ENCODE measurements around the gene HMCN2. TPM values are rescaled to one million over a fixed set of nuclear protein-coding genes. Genes with fewer than 3 reads are reported as not detected.

Gene HMCN2
- total RNA-seq, 4 donors from 2014 or later: 24.8 to 61.7 (median 36.1) TPM

DNA sequence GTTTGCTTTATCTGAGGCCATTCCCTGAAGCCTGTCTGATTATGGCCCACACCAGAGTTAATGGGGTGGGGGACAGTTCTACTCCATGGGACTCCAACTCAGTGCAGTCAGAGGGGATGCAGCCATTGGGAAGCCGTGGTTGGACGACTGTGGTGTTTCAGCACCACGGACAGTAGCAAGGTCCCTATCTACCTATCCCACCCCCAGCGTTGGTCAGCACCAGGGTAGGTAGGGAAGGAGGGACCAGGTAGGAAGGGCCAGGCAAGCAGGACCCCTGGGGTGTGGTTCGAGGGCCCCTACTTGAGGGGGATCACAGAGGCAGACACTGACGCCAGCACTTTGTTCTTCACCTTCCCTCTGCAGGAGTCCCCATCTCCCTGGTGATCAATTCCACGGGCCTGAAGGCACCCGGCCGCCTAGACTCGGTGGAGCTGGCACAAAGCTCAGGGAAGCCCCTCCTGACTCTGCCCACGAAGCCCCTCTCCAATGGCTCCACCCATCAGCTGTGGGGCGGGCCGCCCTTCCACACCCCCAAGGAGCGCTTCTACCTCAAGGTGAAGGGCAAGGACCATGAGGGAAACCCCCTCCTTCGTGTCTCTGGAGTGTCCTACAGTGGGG is 33.2 kb downstream of the HMCN2 start:
- no peak overlapping the region for H3K4me3 ChIP-seq
- TF ChIP-seq CTCF (IDR thresholded peaks at IDR 0.05) (no peak), POLR2A (IDR thresholded peaks at IDR 0.05) (no peak)
- H3K36me3 ChIP-seq: no peaks in the 10 kb centered on the region
- DNase-seq: peak in 1 of 3 donors; percentile 21
- H3K27me3 ChIP-seq: no peaks in the 10 kb centered on the region
- H3K27ac ChIP-seq: no peak overlapping the region
- peaks cover 0 to 4% (median 0%) of the 10 kb centered on the region in 4 donors for H3K4me1 ChIP-seq
- no peaks in the 10 kb centered on the region for H3K9me3 ChIP-seq

GRCh38 chr9:130299785-130300615 is 34.4 kb downstream of the HMCN2 start:
- H3K27me3 ChIP-seq: no peaks in the 10 kb centered on the region
- no peak overlapping the region for H3K4me3 ChIP-seq
- peaks cover 0 to 4% (median 0%) of the 10 kb centered on the region in 4 donors for H3K4me1 ChIP-seq
- no peak overlapping the region for H3K27ac ChIP-seq
- no peaks in the 10 kb centered on the region for H3K9me3 ChIP-seq
- TF ChIP-seq POLR2A (IDR thresholded peaks at IDR 0.05) (no peak), CTCF (IDR thresholded peaks at IDR 0.05) (no peak)
- no peaks in the 10 kb centered on the region for H3K36me3 ChIP-seq
- no peak for DNase-seq

DNA sequence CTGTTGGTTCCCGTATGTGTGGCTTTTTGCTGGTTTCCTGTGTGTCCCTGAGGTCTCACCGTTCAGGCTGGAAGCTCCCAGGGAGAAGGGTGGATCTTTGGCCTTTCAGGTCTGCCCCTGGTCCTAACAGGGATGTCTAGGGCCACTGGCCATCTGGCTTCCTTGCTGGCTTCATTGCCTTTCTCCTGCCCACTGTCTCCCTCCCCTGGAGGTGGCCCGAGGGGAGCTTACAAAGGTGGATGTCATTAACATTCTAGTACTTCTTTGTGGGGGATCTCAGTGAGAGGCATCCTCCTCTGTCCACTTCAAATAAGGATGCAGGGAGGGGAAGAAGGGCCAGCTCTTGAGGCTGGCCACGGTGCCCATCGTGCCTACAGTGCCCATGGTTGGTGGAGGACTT is 35.2 kb downstream of the HMCN2 start:
- no peak overlapping the region for H3K4me3 ChIP-seq
- H3K36me3 ChIP-seq: no peaks in the 10 kb centered on the region
- H3K27me3 ChIP-seq: no peaks in the 10 kb centered on the region
- DNase-seq: no peak
- peak overlapping the region; percentile 21 to 61 (median 38) for H3K27ac ChIP-seq
- TF ChIP-seq POLR2A (IDR thresholded peaks at IDR 0.05) (no peak), CTCF (IDR thresholded peaks at IDR 0.05) (no peak)
- H3K9me3 ChIP-seq: no peaks in the 10 kb centered on the region
- peaks cover 0 to 4% (median 0%) of the 10 kb centered on the region in 4 donors for H3K4me1 ChIP-seq

DNA sequence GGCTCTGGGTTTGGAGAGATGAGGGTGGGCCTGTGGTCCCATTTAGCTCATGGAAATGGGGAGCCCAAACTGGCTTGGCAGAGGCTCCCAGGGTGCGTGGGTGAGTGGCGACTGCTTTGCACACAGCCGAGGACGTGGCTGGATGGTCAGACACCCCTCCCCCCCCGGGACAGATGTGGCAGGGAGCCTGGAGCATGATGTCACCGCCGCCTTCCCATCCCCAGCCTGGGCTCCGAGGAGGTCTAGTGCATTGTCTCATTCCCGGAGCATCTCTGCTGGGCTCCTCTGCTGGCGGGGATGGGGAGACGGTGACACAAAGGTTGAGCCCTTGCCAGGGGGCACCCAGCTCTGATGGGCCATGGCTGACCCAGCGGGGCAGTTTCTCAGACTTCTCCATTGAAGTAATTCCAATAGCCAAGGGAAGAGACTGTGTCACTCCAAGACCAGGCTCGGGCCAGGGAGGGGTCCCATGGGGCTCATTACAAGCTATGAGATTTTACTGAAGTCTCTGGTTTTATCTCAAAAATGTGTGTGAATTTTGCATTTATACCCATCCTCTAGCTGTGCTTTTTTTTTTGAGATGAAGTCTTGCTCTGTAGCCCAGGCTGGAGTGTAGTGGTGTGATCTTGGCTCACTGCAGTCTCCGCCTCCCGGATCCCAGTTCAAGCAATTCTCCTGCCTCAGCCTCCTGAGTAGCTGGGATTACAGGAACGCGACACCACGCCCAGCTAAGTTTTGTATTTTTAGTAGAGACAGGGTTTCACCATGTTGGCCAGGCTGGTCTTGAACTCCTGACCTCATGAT is 36.1 kb downstream of the HMCN2 start:
- Histone ChIP-seq H3K36me3 (no peaks in the 10 kb centered on the region), H3K27ac (peak overlapping the region; percentile 27 to 61 (median 40)), H3K27me3 (no peaks in the 10 kb centered on the region), H3K4me3 (no peak overlapping the region), H3K9me3 (no peaks in the 10 kb centered on the region), H3K4me1 (peaks cover 0 to 4% (median 0%) of the 10 kb centered on the region in 4 donors)
- DNase-seq: peak in 2 of 3 donors; percentile 23 to 63
- TF ChIP-seq POLR2A (IDR thresholded peaks at IDR 0.05) (no peak), CTCF (IDR thresholded peaks at IDR 0.05) (no peak)

DNA sequence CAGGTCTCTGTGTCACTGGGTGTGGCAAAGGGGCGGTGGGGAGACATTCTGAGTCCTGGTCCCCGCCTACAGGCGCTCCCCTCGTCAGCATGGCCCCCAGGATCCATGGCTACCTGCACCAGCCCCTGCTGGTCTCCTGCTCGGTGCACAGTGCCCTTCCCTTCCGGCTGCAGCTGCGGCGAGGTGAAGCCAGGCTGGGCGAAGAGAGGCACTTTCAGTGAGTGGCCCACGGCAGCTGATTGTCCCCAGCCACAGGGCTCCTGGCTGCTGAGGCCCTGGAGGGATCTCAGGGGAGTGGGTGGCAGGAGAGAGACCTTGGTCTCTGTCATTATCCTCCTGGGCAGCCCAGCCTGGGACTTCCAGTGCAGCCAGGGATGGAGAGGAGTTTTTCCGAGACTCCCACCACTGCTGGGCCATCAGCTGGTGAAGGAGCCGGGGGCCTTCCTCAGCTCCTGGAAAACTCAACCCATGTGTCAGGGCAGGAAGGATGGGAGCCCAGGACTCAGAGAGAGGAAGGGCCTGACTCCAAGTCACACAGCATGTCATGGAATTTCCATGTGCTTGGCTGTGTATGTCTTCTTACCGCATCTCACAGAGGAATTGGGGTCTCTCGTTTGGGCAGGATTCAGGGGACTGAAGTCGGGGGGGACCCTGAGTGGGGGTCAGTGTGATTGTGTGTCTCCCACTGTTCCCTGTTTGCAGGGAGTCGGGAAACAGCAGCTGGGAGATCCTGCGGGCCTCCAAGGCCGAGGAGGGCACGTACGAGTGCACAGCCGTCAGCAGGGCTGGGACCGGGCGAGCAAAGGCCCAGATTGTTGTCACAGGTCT is 37.4 kb downstream of the HMCN2 start:
- no peak for TF ChIP-seq POLR2A (IDR thresholded peaks at IDR 0.05)
- TF ChIP-seq CTCF (IDR thresholded peaks at IDR 0.05): no peak
- H3K36me3 ChIP-seq: no peaks in the 10 kb centered on the region
- peak overlapping the region in 3 of 4 donors; percentile 0 to 46 (median 39) for H3K27ac ChIP-seq
- DNase-seq: no peak
- H3K4me3 ChIP-seq: no peak overlapping the region
- peaks cover 0 to 4% (median 0%) of the 10 kb centered on the region in 4 donors for H3K4me1 ChIP-seq
- no peaks in the 10 kb centered on the region for H3K27me3 ChIP-seq
- no peaks in the 10 kb centered on the region for H3K9me3 ChIP-seq
